Suprapubic skin (tissue), 4 donors: Measurements from ENCODE around the gene DDX4.

Experiments used
- POLR2A ChIP-seq, 2 donors: fragments of 450-650 bp; IDR thresholded peaks; one replicate each; pipeline ENCODE4 v1.6.1; 2017; ENCODE audit warnings: antibody characterized with exemption in 2 of 2, mild to moderate bottlenecking in 2 of 2, moderate library complexity in 2 of 2
- POLR2AphosphoS5 ChIP-seq, 3 donors: sonication (generic); formaldehyde crosslinking; IDR thresholded peaks; one replicate each; pipeline ENCODE4 v1.6.1; 2017; ENCODE audit warnings: antibody characterized with exemption in 3 of 3
- TF ChIP-seq, protein P1 (sequence below), 2 donors: fragments of 200-600 bp in 1 of 2; fragments of 450-650 bp in 1 of 2; sonication (generic) in 1 of 2; IDR thresholded peaks; one replicate each; pipeline ENCODE4 v1.5.1; 2016 to 2019; ENCODE audit warnings: antibody characterized with exemption in 2 of 2, mild to moderate bottlenecking in 1 of 2, moderate library complexity in 1 of 2

GRCh38 chr5:55724281-55724680, 13.6 kb upstream of the DDX4 start:
- TF ChIP-seq, protein P1, sequence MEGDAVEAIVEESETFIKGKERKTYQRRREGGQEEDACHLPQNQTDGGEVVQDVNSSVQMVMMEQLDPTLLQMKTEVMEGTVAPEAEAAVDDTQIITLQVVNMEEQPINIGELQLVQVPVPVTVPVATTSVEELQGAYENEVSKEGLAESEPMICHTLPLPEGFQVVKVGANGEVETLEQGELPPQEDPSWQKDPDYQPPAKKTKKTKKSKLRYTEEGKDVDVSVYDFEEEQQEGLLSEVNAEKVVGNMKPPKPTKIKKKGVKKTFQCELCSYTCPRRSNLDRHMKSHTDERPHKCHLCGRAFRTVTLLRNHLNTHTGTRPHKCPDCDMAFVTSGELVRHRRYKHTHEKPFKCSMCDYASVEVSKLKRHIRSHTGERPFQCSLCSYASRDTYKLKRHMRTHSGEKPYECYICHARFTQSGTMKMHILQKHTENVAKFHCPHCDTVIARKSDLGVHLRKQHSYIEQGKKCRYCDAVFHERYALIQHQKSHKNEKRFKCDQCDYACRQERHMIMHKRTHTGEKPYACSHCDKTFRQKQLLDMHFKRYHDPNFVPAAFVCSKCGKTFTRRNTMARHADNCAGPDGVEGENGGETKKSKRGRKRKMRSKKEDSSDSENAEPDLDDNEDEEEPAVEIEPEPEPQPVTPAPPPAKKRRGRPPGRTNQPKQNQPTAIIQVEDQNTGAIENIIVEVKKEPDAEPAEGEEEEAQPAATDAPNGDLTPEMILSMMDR (IDR thresholded peaks at IDR 0.05) = no peak
- TF ChIP-seq POLR2A (IDR thresholded peaks at IDR 0.05) = no peak
- no peak for TF ChIP-seq POLR2AphosphoS5 (IDR thresholded peaks at IDR 0.05)
